HFF-Myc (cell line): Measurements from ENCODE around the gene MIEN1.

Source experiments
- DNase-seq: peaks from one replicate; pipeline ENCODE4 v3.0.0-alpha.2; 2011; ENCODE audit warnings: low read depth; ENCODE audit errors: extremely low read depth
- H3K4me3 ChIP-seq: replicated peaks from 2 replicates; pipeline ENCODE4 v1.5.1; 2011; ENCODE audit warnings: low read depth, mild to moderate bottlenecking, control low read depth, low read length
- CTCF ChIP-seq: IDR thresholded peaks from 2 replicates; pipeline ENCODE4 v1.5.1; 2012; ENCODE audit warnings: mild to moderate bottlenecking, low read depth, low read length, control low read depth; ENCODE audit errors: missing control alignments

The MIEN1 gene

GRCh38 chr17:39761861-39762496, 31.6 kb upstream of the MIEN1 start:
- no peak for DNase-seq
- H3K4me3 ChIP-seq: no peak overlapping the region
- TF ChIP-seq CTCF: no peak

GRCh38 chr17:39759204-39759603, 28.9 kb upstream of the MIEN1 start:
- no peak overlapping the region for H3K4me3 ChIP-seq
- TF ChIP-seq CTCF: no peak
- no peak for DNase-seq

GRCh38 chr17:39757931-39758873, 27.9 kb upstream of the MIEN1 start:
- no peak overlapping the region for H3K4me3 ChIP-seq
- DNase-seq: no peak
- TF ChIP-seq CTCF: no peak

- no peak overlapping the region for H3K4me3 ChIP-seq
- no peak for TF ChIP-seq CTCF
- no peak for DNase-seq
These were observed 26.9 kb upstream of the MIEN1 start for GRCh38 chr17:39757176-39757662.

- DNase-seq: no peak
- no peak overlapping the region for H3K4me3 ChIP-seq
- TF ChIP-seq CTCF: no peak
These were observed 26.2 kb upstream of the MIEN1 start for GRCh38 chr17:39756380-39757079.

- TF ChIP-seq CTCF: no peak
- no peak for DNase-seq
- no peak overlapping the region for H3K4me3 ChIP-seq
These were observed 25.4 kb upstream of the MIEN1 start for GRCh38 chr17:39755554-39756379.
